Measurements from ENCODE around the gene ABLIM2.
A peak's percentile ranks its signal among the peaks of the same experiment; 100 is the strongest.

The ABLIM2 gene

DNA sequence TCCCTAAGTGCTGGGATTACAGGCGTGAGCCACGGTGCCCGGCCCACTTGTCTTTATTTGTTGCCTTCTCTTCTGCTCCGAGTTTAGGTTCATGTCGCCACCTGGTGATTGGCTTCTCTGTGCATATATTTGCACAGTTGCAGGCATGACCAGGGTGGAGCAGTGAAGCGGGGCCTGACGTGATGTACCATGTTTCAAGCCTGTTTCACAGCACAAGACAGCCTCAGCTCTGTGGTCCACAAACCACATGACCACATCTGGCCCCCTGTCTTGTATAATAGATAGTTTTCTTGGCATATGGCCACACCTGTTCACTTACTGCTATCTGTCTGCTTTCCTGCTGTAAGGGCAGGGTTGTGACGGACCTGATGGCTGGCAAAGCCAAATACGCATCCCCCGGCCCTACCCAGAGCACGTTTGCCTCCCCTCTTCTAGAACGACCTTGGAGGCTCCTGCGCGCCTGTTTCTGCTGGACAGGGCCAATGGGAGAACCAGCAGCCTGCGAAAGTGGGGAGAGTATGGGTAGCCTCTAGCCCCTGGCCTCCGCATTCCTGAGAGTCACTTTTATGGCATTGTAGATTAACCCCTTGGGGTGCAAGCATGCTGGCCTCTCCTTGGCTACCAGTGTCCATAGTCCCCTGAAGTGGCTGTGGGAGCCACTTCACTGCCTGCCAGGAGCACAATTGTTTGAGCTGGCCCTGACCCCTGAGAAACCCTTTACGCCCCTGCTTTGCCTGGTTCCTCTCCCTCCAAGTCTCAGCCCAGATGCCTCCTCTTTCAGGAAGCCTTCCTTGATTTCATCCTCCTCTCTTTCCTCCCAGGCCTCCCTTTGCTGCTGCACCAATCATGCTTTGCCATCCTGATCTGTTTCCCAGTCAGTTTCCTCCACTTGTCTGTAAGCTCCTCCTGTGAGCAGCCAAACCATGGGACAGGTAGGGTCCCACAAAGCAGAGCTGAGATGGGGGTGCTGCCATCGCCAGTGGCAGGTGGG is 34.4 kb upstream of the ABLIM2 start:
- peak; percentile 28 for DNase-seq

DNA sequence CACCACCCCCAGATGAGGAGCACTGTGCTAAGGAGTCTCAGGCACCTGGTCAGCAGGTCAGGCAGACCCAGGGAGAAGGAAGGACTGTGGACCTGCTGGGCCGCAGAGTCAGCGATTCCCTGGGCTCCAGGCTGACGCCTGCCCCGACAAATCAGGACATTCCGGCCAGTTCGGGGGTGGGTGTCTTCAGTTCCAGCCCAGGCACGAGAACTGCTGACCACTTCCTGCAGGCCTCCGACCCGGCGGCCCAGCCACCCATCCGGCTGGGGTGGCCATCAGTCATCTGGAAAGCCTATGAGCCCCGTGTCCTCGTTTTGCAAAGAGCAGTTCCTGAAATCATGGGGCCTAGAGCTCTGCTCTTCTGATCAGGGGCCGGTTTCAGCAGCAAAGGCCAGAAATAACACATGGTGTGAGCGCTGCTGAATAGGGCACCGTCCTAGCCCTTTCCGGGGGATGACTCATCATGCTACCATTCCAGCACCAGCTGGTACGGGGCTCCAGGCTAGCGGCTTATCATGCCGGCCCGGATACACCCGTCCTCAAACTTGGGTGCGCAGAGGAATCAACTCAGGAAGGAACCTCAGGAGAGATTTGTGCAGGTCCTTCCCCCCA is 32.6 kb upstream of the ABLIM2 start:
- DNase-seq = no peak

DNA sequence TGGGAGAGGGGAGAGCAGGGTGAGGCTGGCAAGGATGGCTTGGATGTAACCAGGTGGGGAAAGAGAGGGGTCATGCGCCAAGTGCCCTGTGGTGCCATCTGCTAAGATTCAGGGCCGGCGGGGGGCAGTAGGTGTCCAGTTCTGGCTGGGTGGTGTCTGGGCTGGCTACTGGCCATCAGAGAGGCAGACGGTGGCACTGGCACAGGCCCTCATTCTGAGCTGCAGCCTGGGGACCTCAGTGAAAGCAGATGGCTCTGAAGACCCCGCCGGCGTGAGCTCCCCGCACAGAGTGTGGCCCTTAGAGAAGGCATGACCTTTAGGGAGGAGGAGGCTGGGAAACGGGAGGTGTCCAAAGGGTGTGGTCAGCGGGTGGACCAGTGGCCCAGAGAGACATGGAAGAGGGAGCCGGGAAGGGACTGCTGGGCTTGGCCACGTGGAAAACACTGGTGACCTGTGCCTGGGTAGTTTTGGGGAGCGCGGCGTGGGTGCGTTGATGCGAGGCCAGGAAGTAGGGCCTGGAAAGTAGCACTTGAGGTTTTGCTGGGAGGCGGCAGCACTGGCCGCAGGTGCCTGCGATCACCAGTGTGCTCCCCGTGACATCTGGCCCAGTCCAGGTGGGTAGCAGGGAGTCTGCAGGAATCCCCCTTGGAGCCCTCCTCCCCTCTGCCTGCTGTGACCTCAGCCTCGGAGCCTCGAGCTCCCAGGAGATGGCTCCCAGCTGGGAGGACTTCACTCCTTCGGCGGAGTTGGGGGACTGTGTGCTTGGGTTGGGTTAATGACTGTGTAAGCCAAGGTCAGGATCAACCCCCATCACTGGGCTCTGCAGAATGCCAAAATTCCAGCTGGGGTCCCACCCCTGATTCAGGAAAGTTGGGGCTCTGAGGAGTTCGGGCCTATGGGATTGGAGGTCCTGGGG is 31.2 kb upstream of the ABLIM2 start:
- DNase-seq = no peak

DNA sequence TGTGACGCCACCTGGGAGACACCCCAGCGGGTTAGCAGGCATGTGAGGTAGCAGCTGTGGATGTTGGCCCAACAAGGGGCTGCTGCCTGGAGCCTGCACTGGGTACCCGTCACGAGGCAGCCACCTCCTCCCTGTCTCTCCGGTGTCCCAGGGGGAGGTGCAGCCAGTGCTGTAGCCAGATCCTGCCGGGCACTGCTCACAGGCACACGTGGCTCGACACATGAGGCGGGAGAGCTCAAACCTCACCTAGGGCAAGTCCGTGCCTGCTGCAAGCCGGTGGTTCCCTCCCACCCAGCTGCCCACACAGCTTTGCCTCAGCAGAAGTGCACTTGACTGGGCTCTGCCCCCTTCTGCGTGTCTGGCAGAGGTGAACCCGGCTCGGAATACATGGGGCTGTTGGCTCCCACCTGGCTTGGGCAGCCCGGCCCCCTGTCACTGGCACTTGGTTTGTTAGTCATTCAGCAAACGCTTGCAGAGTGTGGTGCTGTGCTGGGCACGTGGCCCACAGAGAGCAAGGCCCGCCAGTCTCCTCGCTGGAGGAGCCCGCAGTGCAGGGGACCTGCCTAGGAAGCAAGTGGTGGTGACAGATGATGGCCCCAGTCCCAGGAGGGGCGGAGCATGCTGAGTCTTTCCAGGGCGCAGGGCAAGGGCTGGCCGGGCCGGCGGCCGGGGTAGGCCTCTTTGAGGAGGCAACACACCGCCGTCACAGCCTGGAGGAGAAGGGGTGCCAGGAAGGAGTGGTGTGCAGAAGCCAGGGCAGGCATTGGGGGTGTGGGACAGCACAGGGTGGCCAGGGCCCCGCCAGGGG is 30.3 kb upstream of the ABLIM2 start:
- DNase-seq = no peak

DNA sequence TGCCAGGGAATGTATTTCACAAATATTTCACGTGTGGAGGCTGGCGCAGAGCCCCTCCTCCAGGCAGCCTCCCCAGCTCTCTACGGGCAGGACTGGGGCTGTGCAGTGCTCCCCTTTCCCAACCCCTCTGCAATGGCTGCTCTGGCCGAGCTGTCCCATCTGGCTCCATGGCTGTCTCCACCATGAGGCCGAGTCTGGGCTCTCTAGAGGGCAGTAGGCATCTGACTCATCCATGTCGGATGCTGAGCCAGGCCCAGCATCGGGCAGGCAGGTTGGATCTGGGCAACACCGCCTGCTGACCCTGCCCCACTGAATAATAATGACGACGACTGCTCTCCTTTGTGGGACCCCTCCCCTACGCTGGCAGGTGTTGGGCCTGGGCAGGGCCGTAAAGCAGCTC is 29.5 kb upstream of the ABLIM2 start:
- DNase-seq = peak; percentile 9

DNA sequence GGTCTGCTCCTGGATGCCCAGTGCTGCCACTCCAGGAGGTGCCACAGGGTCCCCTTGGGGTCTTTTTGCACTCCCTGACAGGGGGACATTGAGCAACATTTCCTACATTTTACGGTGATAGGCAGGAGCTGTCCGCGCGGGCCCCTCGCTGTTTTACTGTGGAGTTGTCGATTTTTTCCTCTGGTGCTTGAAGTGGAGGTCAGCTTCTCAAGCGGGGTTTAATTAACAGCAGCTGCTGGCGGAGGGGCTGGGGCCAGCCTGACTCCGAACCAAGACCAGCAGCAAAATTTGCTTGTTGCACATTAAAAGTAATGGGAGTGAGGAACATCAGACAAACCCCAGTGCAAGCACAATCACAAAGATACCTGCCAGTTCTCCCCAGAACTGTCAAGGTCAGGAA is 27.3 kb upstream of the ABLIM2 start:
- no peak for DNase-seq

DNA sequence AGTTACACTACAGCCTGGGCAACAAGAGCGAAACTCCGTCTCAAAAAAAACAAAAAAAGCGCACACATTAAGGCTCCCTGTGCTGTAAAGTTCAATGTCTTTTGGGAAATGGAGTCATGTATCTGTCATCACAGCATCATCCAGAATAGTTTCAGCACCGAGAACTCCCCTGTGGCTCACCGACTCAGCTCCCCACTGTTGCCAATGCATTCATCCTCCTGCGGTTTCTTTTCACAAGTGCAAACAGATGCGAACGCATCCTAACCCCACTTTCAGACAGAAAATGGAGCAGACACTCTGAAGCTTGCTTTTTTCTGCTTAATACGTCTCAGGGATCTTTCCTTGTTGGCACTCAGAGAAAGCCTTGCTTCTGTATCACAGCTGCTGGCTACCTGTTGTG is 26.7 kb upstream of the ABLIM2 start:
- peak; percentile 80 for DNase-seq

DNA sequence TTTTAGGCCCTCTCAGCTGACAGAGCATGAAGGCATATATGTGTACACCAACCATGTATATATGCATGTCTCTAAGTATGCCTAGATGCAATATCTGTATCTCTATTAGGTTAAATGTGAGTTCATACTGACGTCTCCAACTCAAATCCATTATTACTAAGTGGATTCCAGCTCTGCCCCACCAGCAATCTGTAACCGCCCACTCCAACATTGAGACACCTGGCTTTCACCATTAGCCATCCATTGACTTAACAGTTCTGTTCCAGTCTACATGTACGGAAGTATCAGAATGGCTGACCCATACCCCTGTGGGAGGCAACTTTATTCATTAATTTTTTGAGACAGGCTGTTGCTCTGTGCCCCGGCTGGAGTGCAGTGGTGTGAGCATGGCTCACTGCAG is 25.4 kb upstream of the ABLIM2 start:
- DNase-seq = no peak

DNA sequence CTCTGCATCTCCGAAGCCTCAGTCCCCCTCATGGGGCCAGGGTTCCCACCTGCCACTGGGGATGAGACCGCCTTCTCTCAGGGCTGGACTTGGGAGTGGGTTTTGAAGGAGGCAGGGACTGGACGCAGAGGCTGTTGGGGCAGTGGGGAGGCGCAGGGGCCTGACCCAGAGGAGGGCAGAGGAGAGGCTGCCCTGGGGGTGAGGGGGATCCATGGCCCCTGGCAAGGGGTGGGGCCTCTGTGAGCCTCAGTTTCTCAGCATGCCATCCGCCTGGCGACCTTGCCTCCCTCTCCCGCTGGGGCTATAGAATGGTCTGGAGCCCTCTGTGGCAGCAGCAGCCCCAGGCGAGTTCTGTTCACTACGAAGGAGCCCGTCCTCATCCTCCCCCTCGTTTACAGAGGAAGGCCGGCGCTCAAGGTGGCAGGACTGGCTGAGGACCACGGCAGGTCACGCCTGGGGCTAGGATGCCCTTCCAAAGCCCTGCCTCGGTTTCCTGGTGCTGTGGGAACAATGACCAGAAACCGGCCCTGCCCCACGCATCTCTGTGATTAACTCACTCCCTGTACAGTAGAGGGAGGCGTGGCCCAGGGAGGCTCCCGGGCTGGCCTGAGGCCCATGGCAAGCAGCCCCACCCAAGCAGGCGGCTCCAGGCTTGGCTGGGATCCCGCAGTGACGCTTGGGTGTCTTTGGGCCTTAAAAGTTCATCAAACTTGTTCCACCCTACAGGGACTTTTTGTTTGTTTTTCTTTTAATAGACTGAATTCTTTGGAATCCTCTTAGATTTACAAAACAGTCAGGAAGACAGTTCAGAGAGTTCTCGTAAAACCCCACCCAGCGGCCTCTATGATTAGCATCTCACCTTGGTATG is 24.5 kb upstream of the ABLIM2 start:
- DNase-seq = peak; percentile 73

DNA sequence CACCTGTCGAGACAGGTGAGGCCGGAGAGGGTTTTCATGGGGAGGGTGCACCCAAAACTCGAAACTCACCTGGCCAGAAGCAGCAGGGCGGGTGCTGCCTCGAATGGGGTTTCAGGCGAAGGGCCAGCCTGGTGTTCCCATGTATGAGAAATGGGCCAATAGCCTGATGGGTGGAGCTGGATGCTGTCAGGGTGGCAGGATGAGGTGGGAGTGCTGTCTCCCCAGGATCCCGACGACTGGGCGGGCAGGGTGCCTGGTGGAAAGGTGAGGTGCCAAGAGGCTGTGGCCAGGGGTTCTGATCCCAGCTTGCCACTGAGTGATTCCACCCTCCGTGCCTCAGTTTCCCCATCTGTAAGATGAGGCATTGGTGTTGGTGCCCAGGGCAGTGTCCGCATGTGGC is 23.7 kb upstream of the ABLIM2 start:
- DNase-seq = no peak

DNA sequence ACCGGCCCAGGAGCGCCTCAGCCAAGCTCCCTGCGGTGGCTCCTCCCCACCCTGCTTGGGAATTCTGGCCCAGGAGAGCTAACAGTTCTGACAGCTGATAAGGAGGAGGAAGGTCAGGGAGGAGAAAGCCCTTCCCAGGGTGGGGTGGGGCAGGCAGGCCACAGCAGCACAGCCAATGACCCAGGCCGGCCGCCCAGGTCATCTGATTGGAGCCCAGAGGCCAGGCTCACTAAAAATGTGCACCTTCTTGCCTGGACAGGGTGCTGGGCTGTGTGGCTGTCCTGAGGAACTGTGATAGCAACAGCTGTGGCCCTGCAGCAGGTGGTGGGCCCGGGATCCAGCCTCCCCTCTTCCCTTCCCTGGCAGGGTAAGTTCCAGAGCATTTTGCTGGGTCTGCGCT is 23.2 kb upstream of the ABLIM2 start:
- DNase-seq = no peak

DNA sequence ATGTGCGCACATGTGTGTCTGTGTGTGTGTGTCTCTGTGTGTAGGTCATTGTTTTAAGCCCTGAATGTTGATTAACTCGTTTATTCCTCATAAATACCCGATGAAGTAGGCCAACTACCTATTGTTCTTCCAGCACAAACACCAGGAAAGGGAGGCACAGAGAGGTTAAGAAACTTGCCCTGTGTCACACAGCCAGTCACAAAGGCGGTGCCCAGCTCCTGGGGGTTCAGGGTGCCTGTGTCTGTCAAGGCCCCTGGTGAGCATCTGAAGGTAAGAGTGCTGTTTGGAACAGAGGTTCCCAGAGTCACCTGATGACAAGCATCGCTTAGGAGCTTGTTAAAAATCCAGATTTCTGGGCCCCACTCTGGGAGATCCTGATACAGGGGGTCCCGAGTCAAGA is 22.5 kb upstream of the ABLIM2 start:
- no peak for DNase-seq

DNA sequence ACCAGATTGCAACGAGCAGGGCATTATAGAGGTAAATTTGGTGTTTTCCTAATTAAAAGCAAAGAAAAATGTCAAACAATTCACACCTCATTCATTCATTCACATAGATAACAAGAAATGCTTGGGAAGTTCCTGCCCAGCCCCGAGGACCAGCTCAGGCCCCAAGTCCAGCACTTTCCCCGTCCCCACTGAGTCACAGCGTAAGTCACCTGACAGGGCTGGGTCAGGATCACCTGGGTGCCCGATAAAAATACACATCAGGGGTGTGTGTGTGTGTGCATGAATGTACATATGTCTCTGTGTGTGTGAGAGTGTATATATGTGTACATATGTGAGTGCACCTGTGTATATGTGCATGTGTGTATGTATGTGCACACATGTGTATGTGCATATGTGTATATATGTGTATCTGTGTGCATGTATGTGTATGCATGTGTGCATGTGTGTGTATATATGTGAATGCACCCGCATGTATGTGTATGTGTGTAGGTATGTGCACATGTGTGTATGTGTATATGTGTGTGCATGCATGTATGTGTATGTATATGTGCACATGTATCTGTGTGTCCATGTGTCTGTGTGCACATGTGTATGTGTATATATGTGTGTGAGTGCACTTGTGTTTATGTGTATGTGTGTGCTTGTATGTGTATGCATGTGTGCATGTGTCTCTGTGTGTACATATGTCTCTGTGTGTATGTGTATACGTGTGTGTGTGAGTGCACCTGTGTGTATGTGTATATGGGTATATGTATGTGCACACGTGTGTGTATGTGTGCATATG is 21.9 kb upstream of the ABLIM2 start:
- DNase-seq = no peak

DNA sequence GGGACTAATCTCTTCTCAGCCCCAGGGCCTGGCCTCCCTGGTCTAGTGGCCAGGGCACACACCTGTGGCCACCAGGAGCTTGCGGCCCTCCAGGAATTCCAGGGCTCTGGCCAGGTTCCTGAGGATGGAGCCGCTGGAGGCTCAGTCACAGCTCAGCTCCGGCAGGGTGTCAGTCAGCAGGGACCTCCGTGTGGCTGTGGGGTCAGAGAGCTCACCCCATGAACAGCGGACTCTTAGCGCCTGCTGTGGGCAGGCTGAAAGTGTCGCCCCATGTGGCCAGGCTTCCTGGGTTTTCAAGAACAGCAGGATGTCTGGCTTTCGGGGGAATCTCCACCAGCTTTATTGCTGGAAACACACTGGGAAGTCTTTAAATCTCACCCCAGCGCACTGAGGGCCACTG is 21.2 kb upstream of the ABLIM2 start:
- no peak for DNase-seq

DNA sequence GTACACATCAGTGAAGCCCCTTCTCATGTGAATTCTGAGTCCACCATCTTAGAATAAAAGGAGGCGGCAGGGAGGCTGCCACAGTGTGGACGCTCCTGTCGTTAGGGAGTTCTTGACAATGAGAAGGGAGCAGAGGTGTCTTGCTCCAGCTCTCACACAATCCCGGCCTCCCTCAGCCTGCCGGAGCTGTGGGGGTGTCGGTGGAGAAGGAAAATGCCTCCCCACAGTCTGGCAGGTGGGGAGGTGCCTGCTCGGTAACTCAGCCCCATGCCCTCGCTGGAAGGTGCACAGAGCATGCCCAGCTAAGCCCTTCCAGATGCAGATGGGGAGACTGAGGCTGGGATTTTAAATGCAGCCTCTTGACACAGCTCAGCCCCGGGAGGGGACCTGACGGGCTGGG is 20.5 kb upstream of the ABLIM2 start:
- DNase-seq = no peak

DNA sequence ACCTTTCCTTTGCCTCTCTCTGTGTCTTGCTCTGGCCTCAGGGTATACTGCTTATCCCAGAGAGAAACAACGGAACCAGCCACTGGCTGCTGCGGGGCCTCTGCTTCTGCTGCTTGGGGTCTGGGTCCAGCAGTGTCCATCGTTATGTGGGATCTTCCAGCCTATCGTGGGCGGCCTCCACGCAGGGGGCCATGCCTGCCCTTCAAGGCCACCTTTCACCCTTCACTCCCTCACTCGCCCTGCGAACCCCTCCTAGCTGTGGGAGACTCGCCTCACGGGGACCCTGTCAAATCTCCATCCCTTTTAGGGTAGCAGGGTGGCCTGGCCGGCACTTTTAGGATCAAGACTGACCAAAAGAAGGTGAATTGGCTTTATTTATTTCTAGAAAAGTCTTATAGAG is 19.3 kb upstream of the ABLIM2 start:
- no peak for DNase-seq

DNA sequence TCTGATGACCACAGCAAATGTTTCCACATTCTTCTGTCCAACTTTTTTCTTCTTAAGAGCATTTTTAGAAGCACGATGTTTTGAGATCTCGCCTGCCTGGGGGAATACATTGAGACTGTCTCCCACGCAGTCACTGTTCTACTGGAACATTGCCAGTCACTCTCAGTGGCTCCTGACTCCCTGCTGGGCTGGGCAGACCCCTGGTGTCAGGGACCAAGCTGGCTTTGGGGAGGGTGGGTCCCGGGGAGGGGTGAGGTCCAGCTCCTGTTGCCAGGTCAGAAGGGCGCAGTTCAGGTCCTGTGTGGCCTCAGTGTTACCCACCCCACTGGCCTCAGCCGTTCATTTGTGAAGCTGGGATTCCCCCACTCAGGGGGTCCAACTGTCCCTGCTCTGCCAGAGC is 18.9 kb upstream of the ABLIM2 start:
- DNase-seq = no peak

DNA sequence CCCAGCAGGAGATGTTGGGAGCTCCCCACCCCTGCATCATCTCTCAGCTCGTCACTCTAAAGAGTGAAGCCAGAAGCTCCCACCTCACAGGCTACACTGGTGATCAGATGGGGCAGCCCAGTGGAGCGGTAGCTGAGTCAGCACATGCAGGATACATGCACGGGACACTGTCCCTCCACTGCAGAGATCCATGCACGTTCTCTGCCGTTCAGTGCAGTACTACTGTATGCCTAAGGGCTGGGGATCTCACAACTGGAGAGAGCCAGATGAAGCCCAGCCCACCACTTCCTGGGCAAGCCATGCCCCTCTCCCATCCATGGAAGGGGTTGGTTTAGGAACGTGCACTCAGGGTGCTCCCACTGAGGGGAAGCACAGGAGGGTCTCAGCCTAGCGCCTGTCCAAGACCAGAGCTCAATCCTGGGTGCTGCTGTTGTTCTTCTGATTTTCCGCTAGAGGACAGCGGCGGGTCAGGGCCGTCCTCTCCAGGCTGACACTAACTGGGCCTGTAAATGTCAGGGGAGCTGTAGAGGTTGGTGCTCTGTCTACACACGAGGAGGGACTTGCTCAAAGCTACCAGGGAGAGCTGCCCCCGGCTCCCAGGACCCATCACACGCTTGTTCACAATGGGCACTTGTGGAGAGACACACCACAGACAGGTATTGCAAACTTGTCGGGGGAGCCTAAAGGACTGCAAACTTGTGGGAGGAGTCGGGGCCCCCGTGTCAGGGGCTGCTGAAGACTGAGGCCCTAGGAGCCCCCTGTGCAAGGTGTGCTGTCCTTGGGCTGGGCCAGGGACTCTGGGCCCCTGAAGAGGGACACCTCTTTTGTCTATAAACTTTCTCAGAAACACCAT is 18.2 kb upstream of the ABLIM2 start:
- peak; percentile 44 for DNase-seq

DNA sequence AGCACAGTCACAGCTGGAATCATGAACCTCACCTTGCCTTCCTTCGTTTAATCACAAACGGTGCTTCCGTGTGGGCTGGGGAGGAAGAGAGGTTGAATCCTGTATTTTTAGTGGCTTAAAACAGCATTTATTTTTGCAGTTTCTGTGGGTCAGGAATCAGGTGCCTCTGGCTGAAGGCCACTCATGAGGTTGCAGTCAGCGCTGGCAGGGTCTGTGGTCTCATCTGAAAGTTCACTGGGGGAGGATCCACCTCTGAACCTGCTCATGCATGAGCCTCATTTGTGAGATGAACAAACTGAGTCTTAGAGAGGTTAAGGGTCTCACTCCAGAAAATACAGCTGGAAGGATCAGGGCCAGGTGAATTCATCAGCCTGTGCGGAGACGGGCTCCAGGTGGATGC is 17.1 kb upstream of the ABLIM2 start:
- no peak for DNase-seq
